IMR-90 (cell line): Measurements from ENCODE around the gene C2orf49. TPM values are rescaled to one million over a fixed set of nuclear protein-coding genes. Genes with fewer than 3 reads are reported as not detected.

Experiments
- ATAC-seq: fragments of 200-7000 bp; cut with Tn5 transposase; 2 replicates; pipeline ENCODE4 v1.9.1; 2020; ENCODE audit warnings: low read depth, mild to moderate bottlenecking, moderate library complexity
- BruUV-seq: library from RNA; stranded (reverse); fragments of 400-500 nt; replicated peaks from 2 replicates; lab custom pipeline; 2021; lab: Mats Ljungman, UMichigan
- CTCF ChIA-PET: fragments of 300-600 bp; formaldehyde crosslinking; extraction: SDS; loops from one replicate; lab custom pipeline; 2021; ENCODE audit warnings: antibody characterized with exemption; lab: Yijun Ruan, JAX
- POLR2A ChIA-PET: fragments of 300-600 bp; sonication (Branson Sonifier 250); formaldehyde crosslinking; loops from one replicate; lab custom pipeline; 2022; ENCODE audit warnings: antibody characterized with exemption; ENCODE audit not compliant: unreplicated experiment; lab: Charles Lee
- DNase-seq: peaks from one replicate; pipeline ENCODE4 v3.0.0; 2013
- H2AFZ ChIP-seq: replicated peaks from 2 replicates; pipeline ENCODE3; 2013; ENCODE audit warnings: low read length, mild to moderate bottlenecking; ENCODE audit not compliant: poor library complexity
- H2AK5ac ChIP-seq: 2 replicates; pipeline ENCODE4 v1.6.1; 2013; ENCODE audit warnings: low read depth, low read length, inconsistent platforms
- H2AK9ac ChIP-seq: replicated peaks from 2 replicates; pipeline ENCODE3; 2013; ENCODE audit warnings: mild to moderate bottlenecking, low read depth, low read length, moderate library complexity; ENCODE audit not compliant: poor library complexity
- H2BK120ac ChIP-seq: 2 replicates; pipeline ENCODE4 v1.6.1; 2013; ENCODE audit warnings: low read depth, low read length, inconsistent platforms
- H2BK15ac ChIP-seq: 3 replicates; pipeline ENCODE4 v1.6.1; 2013; ENCODE audit warnings: low read depth, low read length, inconsistent platforms
- H2BK20ac ChIP-seq: 2 replicates; pipeline ENCODE4 v1.6.1; 2013; ENCODE audit warnings: low read depth, mild to moderate bottlenecking, inconsistent platforms, low read length, moderate library complexity
- H2BK5ac ChIP-seq: 2 replicates; pipeline ENCODE4 v1.6.1; 2013; ENCODE audit warnings: mild to moderate bottlenecking, low read depth, low read length, inconsistent platforms; ENCODE audit not compliant: poor library complexity, severe bottlenecking
- H3K14ac ChIP-seq: replicated peaks from 2 replicates; pipeline ENCODE4 v1.6.1; 2013; ENCODE audit warnings: low read depth, low read length, inconsistent platforms
- H3K18ac ChIP-seq: 2 replicates; pipeline ENCODE4 v1.6.1; 2013; ENCODE audit warnings: low read depth, low read length, control low read depth
- H3K23ac ChIP-seq: 2 replicates; pipeline ENCODE4 v1.6.1; 2013; ENCODE audit warnings: low read depth, low read length, inconsistent platforms
- H3K27ac ChIP-seq: 2 replicates; pipeline ENCODE4 v1.5.1; 2013; ENCODE audit warnings: mild to moderate bottlenecking, control low read depth, low read length; ENCODE audit not compliant: insufficient read depth
- H3K27me3 ChIP-seq: 2 replicates; pipeline ENCODE4 v1.6.1; 2013; ENCODE audit warnings: low read length; ENCODE audit not compliant: control insufficient read depth, insufficient read depth
- H3K36me3 ChIP-seq: 2 replicates; pipeline ENCODE4 v1.6.1; 2013; ENCODE audit warnings: low read length, mixed read lengths; ENCODE audit not compliant: control insufficient read depth, insufficient read depth
- H3K4ac ChIP-seq: 2 replicates; pipeline ENCODE4 v1.6.1; 2013; ENCODE audit warnings: low read depth, low read length, inconsistent platforms
- H3K4me1 ChIP-seq: 2 replicates; pipeline ENCODE4 v1.6.1; 2013; ENCODE audit warnings: low read length, mixed read lengths; ENCODE audit not compliant: control insufficient read depth, insufficient read depth
- H3K4me2 ChIP-seq: 2 replicates; pipeline ENCODE4 v1.6.1; 2013; ENCODE audit warnings: low read depth, mild to moderate bottlenecking, control low read depth, low read length, moderate library complexity
- H3K4me3 ChIP-seq: 2 replicates; pipeline ENCODE4 v1.5.1; 2013; ENCODE audit warnings: low read depth, mild to moderate bottlenecking, control low read depth, low read length, moderate library complexity; ENCODE audit not compliant: insufficient read depth
- H3K56ac ChIP-seq: 2 replicates; pipeline ENCODE4 v1.6.1; 2013; ENCODE audit warnings: low read length, inconsistent platforms; ENCODE audit not compliant: insufficient read depth; ENCODE audit errors: extremely low read depth
- H3K79me1 ChIP-seq, 2 experiments: 2 replicates each; pipeline ENCODE4 v1.6.1; 2013; ENCODE audit warnings: low read length in 2 of 2, inconsistent platforms in 1 of 2, low read depth in 1 of 2
- H3K9ac ChIP-seq: 2 replicates; pipeline ENCODE4 v1.6.1; 2013; ENCODE audit warnings: low read depth, low read length, control low read depth
- H3K9me1 ChIP-seq: 2 replicates; pipeline ENCODE4 v1.6.1; 2013; ENCODE audit warnings: low read length, inconsistent platforms; ENCODE audit not compliant: insufficient read depth
- H3K9me3 ChIP-seq: 2 replicates; pipeline ENCODE4 v1.6.1; 2013; ENCODE audit warnings: low read length; ENCODE audit not compliant: control insufficient read depth, insufficient read depth
- H4K20me1 ChIP-seq: 2 replicates; pipeline ENCODE4 v1.6.1; 2013; ENCODE audit warnings: low read length, inconsistent platforms; ENCODE audit not compliant: insufficient read depth
- H4K5ac ChIP-seq: 2 replicates; pipeline ENCODE4 v1.6.1; 2013; ENCODE audit warnings: mild to moderate bottlenecking, low read depth, low read length, control low read depth
- H4K8ac ChIP-seq, 2 experiments: 2 replicates each; pipeline ENCODE4 v1.6.1; 2013; ENCODE audit warnings: low read depth in 2 of 2, low read length in 2 of 2, control low read depth in 1 of 2, inconsistent platforms in 1 of 2
- H4K91ac ChIP-seq: 2 replicates; pipeline ENCODE4 v1.6.1; 2013; ENCODE audit warnings: low read depth, low read length, inconsistent platforms; ENCODE audit not compliant: insufficient read depth
- CTCF ChIP-seq: conservative IDR thresholded peaks from 2 replicates; pipeline ENCODE4 v1.5.1; 2012; ENCODE audit warnings: mild to moderate bottlenecking, low read depth, low read length, improper control_type of control experiment
- MAZ ChIP-seq: IDR thresholded peaks from 2 replicates; pipeline ENCODE4 v1.6.1; 2012; ENCODE audit warnings: low read depth, mild to moderate bottlenecking, low read length, improper control_type of control experiment, moderate library complexity, borderline replicate concordance
- MXI1 ChIP-seq: IDR thresholded peaks from 2 replicates; pipeline ENCODE4 v1.6.1; 2012; ENCODE audit warnings: low read depth, mild to moderate bottlenecking, low read length, moderate library complexity, borderline replicate concordance
- RCOR1 ChIP-seq: IDR thresholded peaks from 2 replicates; pipeline ENCODE4 v1.6.1; 2012; ENCODE audit warnings: mild to moderate bottlenecking, low read length, improper control_type of control experiment; ENCODE audit not compliant: insufficient replicate concordance
- SMC3 ChIP-seq: fragments of 150-350 bp; IDR thresholded peaks from 2 replicates; pipeline ENCODE4 v1.6.1; 2016; ENCODE audit warnings: low read depth, mild to moderate bottlenecking, antibody characterized with exemption, low read length, moderate library complexity
- WGBS, 2 experiments: methylation state at CpG; one replicate each; pipeline versions ENCODE4 v1.1.5 to v1.1.7; 2013; ENCODE audit warnings: missing lambda C conversion rate in 2 of 2; ENCODE audit not compliant: insufficient read length in 1 of 2; ENCODE audit errors: extremely low coverage in 2 of 2; 5-methylcytosine and 5-hydroxymethylcytosine counted together
- dilution Hi-C: fragments of 300-500 bp; cut with HindIII; formaldehyde crosslinking; loops from one replicate; pipeline ENCODE4 v1.14.3; 2018; ENCODE audit warnings: low sequenced_read_pairs; ENCODE audit not compliant: unreplicated experiment
- in situ Hi-C: fragments of 300-500 bp; cut with MboI; formaldehyde crosslinking; loops from 3 replicates; pipeline ENCODE4 v1.14.3; 2019; ENCODE audit warnings: low sequenced_read_pairs, inconsistent platforms, mixed read lengths
- intact Hi-C: fragments of 100-400 bp; cut with micrococcal nuclease; formaldehyde crosslinking; loops from 2 replicates; pipeline ENCODE4 v1.10.0; 2022
- polyA plus RNA-seq, 3 experiments: library from polyadenylated mRNA; depleted of rRNA; stranded (reverse); fragments of >200 nt; gene quantifications; 2 replicates each; pipeline ENCODE4 v1.2.3, GENCODE V29; 2012; ENCODE audit warnings: low replicate concordance in 1 of 3
- total RNA-seq: library from RNA; depleted of rRNA; stranded (reverse); fragments of >200 nt; gene quantifications from 2 replicates; pipeline ENCODE4 v1.2.3, GENCODE V29; 2012

C2orf49 gene
- total and polyA plus RNA-seq, 2 of the 4 experiments (the other 2 are of a cell fraction), result 3.8 to 8.5 TPM

GRCh38 chr2:105371810-105372209 is 34.5 kb downstream of the C2orf49 start (continued):
- no peak for TF ChIP-seq CTCF
- no peak for TF ChIP-seq RCOR1
- no peak for TF ChIP-seq SMC3

GRCh38 chr2:105373344-105373781 is 36.0 kb downstream of the C2orf49 start:
- no peak overlapping the region for H2BK15ac ChIP-seq
- H3K4me2 ChIP-seq, result peak overlapping the region; percentile 6; the same call in 1 of the 2 replicates
- H3K14ac ChIP-seq, result peak overlapping the region; percentile 34
- no peak overlapping the region for H3K4me3 ChIP-seq
- no peaks in the 10 kb centered on the region for H3K9me3 ChIP-seq
- ATAC-seq (no peak), DNase-seq (peak; percentile 59)
- no TSS peak for BruUV-seq
- dilution Hi-C loops, result no loop called here
- no peak overlapping the region; the same call in 1 of the 2 replicates for H2BK20ac ChIP-seq
- H3K36me3 ChIP-seq, result peaks cover 75% of the 10 kb centered on the region
- POLR2A ChIA-PET, result no interaction called here
- H4K91ac ChIP-seq, result peak overlapping the region; percentile 18; the same call in 1 of the 2 replicates
- peaks cover 63% of the 10 kb centered on the region for H4K20me1 ChIP-seq
- peak overlapping the region; percentile 5 to 88; a peak in 3 of 4 replicates for H4K8ac ChIP-seq
- peak overlapping the region; percentile 77 for H3K18ac ChIP-seq
- WGBS, 2 experiments, result 53% methylated on average over 6 of the region's 9 CpGs; no CpG with 5 or more reads in 1 of the 2 experiments
- peak overlapping the region; percentile 61 for H2BK120ac ChIP-seq
- H3K27ac ChIP-seq, result peak overlapping the region; percentile 83
- peaks cover 49 to 88% of the 10 kb centered on the region in 2 experiments for H3K79me1 ChIP-seq
- no peak overlapping the region for H2AFZ ChIP-seq
- peaks cover 37% of the 10 kb centered on the region for H3K9me1 ChIP-seq
- peaks cover 50% of the 10 kb centered on the region for H3K4me1 ChIP-seq
- CTCF ChIA-PET, result no interaction called here
- peak overlapping the region; percentile 41; the same call in 1 of the 2 replicates for H2AK5ac ChIP-seq
- in situ Hi-C loops, result no loop called here
- H2BK5ac ChIP-seq, result peak overlapping the region; percentile 97
- H3K9ac ChIP-seq, result peak overlapping the region; percentile 8; the same call in 1 of the 2 replicates
- peak overlapping the region; percentile 80 for H4K5ac ChIP-seq
- H3K23ac ChIP-seq, result peak overlapping the region; percentile 9
- no peak overlapping the region for H2AK9ac ChIP-seq
- H3K27me3 ChIP-seq, result no peaks in the 10 kb centered on the region
- TF ChIP-seq MXI1, result no peak
- TF ChIP-seq MAZ, result no peak
- intact Hi-C loops, result no loop called here
- H3K4ac ChIP-seq, result peak overlapping the region; percentile 93
- no peak overlapping the region for H3K56ac ChIP-seq
